ENCODE data around the gene DDIAS.
"Not testable (repeated sequence)": the region's sequence is repeated elsewhere in the genome, so short reads cannot be mapped to it uniquely, and the experiment has no call there.

DDIAS gene

GRCh38 chr11:82901165-82901921 lies at the start of gene DDIAS:
DDIAS (plus strand) TSS chr11:82901736; CDS start chr11:82914739, 13,003 bp downstream.
- DNase-seq (ENCODE audit: low read depth, low spot score) = peak; percentile 98

GRCh38 chr11:82854242-82854641 lies 47.3 kb upstream of the DDIAS start:
- DNase-seq (ENCODE audit: low read depth, low spot score) = no peak

DNA sequence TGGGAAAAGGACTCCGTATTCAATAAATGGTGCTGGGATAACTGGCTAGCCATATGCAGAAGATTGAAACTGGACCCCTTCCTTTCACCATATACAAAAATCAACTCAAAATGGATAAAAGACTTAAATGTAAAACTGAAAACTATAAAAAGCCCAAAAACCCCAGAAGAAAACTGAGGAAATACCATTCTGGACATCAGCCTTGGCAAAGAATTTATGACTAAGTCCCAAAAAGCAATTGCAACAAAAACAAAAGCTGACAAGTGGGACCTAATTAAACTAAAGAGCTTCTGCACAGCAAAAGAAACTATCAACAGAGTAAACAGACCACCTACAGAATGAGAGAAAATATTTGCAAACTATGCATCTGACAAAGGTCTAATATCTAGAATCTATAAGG lies 46.6 kb upstream of the DDIAS start:
- not testable (repeated sequence) for DNase-seq (ENCODE audit: low read depth, low spot score)

GRCh38 chr11:82855616-82856015 lies 45.9 kb upstream of the DDIAS start:
- DNase-seq (ENCODE audit: low read depth, low spot score) = no peak

DNA sequence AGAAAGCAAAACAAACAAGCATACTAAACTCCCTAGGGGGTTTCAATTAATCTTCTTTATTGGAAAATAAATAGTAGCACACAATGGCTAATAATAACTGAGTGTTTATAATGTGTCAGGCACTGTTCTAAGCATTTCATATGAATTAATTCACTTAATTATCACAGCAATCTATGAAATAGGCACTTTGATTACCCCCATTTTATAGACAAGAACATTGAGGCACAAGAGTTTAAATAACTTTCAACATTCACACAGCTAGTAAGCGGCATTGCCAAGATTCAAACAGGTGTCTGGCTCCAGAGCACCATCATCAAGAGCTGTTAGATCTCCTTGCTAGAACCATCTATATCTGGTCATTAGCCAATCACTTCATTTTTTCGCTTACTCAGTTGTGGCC lies 44.4 kb upstream of the DDIAS start:
- DNase-seq (ENCODE audit: low read depth, low spot score) = no peak

- DNase-seq (ENCODE audit: low read depth, low spot score) = no peak
Observed at GRCh38 chr11:82858133-82858532, 43.4 kb upstream of the DDIAS start.

- DNase-seq (ENCODE audit: low read depth, low spot score) = peak; percentile 67
Observed at GRCh38 chr11:82858556-82859091, 42.9 kb upstream of the DDIAS start.

- no peak for DNase-seq (ENCODE audit: low read depth, low spot score)
Observed at GRCh38 chr11:82859750-82860149, 41.8 kb upstream of the DDIAS start.

GRCh38 chr11:82862379-82862778 lies 39.2 kb upstream of the DDIAS start:
- no peak for DNase-seq (ENCODE audit: low read depth, low spot score)

DNA sequence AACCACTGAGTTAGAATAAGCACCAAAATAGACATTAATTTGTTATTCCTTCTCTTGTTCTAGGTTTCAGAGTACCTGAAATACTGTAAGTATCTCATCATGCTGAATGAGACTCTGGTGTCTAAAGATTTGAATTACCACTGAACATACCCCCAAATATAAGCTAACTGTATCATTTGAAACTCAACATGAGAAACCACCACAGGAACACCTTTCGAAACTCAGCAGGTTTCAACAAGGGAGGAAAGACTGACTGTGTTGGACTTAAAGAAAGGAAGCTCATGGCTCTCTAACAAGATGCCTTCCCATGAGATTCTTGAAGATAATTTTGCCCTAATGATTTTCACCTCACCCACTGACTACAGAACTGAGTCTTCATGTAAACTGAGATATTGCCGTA lies 38.3 kb upstream of the DDIAS start:
- DNase-seq (ENCODE audit: low read depth, low spot score) = no peak

- DNase-seq (ENCODE audit: low read depth, low spot score) = peak; percentile 69
Observed at GRCh38 chr11:82864268-82864667, 37.3 kb upstream of the DDIAS start.

DNA sequence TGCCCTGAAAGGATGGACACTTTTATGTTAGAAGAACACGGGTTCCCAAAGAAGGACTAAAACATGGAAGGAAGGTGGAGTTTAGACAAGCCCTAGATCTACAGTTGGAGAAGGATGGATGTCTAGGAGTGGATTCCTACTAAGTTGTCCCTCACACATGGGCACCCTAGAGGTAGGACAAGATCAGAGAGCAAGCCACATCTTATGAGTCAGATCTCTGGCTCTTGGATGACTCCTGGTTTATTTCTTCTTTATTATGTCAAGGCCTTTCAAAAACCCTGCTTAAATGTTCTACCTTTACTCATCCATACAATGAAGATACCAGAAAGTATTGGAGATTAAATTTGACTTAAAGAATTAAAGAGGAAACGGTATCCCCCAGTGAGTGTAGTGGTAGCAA lies 35.7 kb upstream of the DDIAS start:
- DNase-seq (ENCODE audit: low read depth, low spot score) = no peak

DNA sequence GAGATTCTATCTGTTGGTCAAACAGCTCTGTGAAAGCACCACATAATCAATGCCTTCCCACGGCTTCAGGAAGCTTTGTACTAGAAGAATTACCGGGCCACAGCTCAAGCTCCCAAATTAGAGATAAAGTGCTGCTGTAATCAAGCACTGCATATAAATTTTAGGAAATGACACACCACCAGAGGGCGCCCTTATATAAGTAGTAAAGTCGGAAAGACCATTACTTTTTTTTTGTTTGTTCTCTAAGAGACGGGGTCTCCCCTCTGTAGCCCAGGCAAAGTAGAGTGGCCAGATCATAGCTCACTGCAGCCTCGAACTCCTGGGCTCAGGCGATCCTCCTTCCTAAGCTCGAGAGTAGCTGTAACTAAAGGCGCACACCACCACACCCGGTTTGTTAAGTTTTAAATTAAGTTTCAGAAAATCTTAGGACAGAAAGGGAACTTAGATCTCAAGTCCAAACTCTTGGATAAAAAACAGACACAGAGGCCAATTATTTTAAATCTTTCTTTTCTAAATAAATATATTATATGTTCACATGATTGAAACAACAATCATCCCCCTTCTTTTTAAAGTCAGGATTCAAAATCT lies 33.9 kb upstream of the DDIAS start:
- peak; percentile 87 for DNase-seq (ENCODE audit: low read depth, low spot score)

DNA sequence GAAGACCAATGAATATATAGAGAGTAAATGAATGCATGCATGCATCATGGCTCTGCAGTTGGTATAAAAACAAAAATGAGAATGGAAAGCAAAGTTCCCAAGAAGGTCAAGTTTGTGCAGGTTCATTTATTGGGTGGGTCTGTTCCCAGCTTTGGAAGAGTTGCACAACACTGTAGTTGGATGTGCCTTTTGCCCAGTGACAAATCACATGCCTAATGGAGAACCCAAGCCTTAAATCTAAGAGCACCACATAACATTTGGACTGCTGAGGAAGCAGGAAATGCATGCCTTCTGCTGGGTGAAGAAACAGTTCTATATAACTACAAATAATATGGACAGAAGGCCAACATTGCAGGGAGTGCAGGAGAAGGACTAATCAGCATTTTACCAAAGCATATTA lies 31.9 kb upstream of the DDIAS start:
- DNase-seq (ENCODE audit: low read depth, low spot score) = no peak

GRCh38 chr11:82871646-82872045 lies 29.9 kb upstream of the DDIAS start:
- no peak for DNase-seq (ENCODE audit: low read depth, low spot score)

DNA sequence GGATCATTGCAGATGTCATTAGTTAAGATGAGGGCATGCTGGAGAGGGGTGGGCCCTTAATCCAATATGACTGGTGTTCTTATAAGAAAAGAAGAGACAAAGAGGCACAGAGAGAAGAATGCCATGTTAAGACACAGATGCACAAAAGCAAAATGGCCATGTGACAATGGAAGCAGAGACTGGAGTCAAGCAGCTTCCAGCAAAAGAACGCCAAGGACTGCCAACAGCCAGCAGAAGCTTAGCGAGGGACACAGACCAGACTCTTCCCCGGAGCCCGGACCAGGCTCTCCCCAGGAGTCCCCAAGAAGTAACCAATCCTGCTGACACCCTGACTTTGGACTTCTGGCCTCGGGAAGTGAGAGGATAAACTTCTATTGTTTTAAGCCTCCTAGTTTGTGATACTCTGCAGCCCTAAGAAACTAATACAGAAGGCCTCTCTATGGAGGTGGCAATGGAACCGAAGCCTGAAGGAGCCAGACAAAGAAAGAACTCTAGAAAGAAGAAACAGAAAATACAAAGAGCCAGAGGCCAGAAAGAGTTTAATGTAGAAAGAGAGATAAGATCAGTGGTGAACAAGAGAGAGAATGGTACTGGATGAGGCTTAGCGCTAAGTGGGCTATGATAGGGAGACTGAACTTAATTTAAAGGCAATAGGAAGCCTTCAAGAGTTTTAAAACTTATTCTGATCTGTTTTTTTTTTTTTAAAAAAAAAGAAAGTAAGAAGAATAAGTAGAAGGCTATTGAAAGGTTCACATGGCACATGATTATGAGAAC lies 29.0 kb upstream of the DDIAS start:
- no peak for DNase-seq (ENCODE audit: low read depth, low spot score)

GRCh38 chr11:82873919-82874333 lies 27.6 kb upstream of the DDIAS start:
- no peak for DNase-seq (ENCODE audit: low read depth, low spot score)

GRCh38 chr11:82874646-82875523 lies 26.7 kb upstream of the DDIAS start:
- DNase-seq (ENCODE audit: low read depth, low spot score) = no peak

DNA sequence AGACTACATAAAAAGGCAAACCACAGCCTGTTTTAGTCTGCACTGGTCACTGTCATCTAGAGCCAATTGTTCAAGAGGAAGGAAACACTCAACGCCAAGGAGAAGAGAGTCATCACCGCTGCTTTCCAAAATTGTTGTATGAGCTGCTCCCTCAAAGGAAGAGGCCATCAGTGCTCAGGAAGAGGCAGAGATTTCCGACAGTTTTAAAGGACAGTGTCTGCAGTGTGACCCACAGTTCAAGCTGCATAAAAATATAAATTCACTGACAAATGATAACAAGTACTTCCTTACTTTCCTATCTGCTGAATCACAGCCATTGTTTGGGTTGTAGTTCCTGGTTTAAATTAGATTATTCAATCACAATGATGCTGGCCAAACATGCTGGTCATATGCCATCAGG lies 17.7 kb upstream of the DDIAS start:
- no peak for DNase-seq (ENCODE audit: low read depth, low spot score)

DNA sequence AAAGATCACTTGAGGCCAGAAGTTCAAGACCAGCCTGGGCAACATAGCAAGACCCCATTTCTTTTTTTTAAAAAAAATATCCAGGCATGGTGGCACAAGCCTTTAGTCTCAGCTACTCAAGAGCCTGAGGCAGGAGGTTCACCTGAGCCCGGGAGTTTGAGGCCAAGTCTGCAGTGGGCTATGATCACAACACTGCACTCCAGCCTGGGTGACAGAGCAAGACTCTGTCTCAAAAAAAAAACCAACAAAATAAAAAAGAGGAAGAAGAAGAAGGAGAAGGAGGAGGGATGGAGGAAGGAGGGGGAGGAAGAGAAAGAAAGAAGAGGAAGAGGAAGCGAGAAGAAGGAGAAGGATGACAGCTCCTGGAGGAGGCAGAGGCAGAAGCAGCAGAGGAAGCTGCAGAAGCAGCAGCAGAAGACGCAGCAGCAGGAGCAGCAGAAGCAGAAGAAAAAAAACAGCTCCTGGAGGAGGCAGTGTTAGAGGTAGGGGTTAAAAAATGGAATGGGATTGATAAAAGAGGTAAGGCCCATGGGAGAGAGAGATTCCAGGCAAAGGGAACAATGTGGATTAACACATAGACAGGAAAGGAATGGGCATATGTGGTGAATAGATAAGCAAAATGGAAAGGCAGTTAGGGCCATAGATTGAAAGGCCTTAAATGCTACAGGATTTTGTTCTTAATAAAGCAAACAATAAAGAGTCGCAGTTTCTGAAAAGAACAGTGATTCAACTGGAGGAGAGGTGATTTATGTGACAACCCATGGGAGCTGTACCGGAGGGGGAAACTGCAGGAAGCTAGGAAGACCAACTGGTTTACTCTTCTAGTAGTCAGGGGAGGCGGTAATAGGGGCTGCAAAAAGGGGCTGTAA lies 12.2 kb upstream of the DDIAS start:
- DNase-seq (ENCODE audit: low read depth, low spot score) = no peak

DNA sequence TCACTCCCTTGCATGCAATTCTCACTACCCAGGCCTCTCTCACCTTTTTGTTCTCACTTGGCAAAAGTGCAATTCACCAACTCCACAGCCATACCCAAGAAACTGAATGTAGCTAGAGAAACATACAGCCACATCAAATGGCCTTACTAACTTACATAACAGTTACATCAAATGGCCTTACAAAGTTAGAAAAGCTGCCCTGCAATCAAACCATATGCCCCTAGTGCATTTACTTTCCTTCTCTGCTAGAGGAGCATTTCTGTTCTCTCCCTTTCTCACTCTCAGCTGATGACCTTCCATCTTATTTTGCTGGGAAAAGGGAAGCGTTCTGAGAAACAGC lies 11.6 kb upstream of the DDIAS start:
- DNase-seq (ENCODE audit: low read depth, low spot score) = no peak

All from astrocyte of the hippocampus (primary cell).